Measurements from ENCODE around the gene PAWR. TPM values are rescaled to one million over a fixed set of nuclear protein-coding genes. Genes with fewer than 3 reads are reported as not detected.

PAWR gene
- total RNA-seq, 1 experiment from 2014 or later, result 204 TPM

GRCh38 chr12:79585147-79585546, 105.6 kb downstream of the PAWR start:
- Histone ChIP-seq H3K9me3 (ENCODE audit: insufficient read depth, low read depth) (0 out of 2 replicates have a peak, but pooled peaks cover 2% of the 10 kb centered on the region), H2AFZ (no peak overlapping the region), H3K36me3 (ENCODE audit: low read depth) (peaks cover 7% of the 10 kb centered on the region; the same call in 1 of the 2 replicates), H3F3A (ENCODE audit: insufficient read depth, low read depth) (0 out of 2 replicates have a peak, but pooled peaks cover 3% of the 10 kb centered on the region), H3K4me2 (no peak overlapping the region), H3K4me3 (no peak overlapping the region), H3K27me3 (ENCODE audit: insufficient read depth, low read depth) (no peaks in the 10 kb centered on the region), H3K79me2 (ENCODE audit: low read depth) (no peaks in the 10 kb centered on the region), H3K27ac (no peak overlapping the region), H4K20me1 (ENCODE audit: insufficient read depth) (no peaks in the 10 kb centered on the region), H3K4me1 (replicated peaks; ENCODE audit: insufficient read depth) (no peaks in the 10 kb centered on the region), H3K9me2 (ENCODE audit: insufficient read depth) (no peaks in the 10 kb centered on the region)
- no peak for TF ChIP-seq EZH2 (IDR thresholded peaks at IDR 0.05; ENCODE audit: low read depth)
- TF ChIP-seq, protein P1, sequence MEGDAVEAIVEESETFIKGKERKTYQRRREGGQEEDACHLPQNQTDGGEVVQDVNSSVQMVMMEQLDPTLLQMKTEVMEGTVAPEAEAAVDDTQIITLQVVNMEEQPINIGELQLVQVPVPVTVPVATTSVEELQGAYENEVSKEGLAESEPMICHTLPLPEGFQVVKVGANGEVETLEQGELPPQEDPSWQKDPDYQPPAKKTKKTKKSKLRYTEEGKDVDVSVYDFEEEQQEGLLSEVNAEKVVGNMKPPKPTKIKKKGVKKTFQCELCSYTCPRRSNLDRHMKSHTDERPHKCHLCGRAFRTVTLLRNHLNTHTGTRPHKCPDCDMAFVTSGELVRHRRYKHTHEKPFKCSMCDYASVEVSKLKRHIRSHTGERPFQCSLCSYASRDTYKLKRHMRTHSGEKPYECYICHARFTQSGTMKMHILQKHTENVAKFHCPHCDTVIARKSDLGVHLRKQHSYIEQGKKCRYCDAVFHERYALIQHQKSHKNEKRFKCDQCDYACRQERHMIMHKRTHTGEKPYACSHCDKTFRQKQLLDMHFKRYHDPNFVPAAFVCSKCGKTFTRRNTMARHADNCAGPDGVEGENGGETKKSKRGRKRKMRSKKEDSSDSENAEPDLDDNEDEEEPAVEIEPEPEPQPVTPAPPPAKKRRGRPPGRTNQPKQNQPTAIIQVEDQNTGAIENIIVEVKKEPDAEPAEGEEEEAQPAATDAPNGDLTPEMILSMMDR (conservative IDR thresholded peaks at IDR 0.05), result no peak
- ChIA-PET POLR2A (ENCODE audit: unreplicated experiment) (no interaction called here), CTCF (no interaction called here)
- no peak for DNase-seq
- BruUV-seq (replicated peaks), result no TSS peak
- intact Hi-C loops (cut with micrococcal nuclease; ENCODE audit: unreplicated experiment), result no loop called here

DNA sequence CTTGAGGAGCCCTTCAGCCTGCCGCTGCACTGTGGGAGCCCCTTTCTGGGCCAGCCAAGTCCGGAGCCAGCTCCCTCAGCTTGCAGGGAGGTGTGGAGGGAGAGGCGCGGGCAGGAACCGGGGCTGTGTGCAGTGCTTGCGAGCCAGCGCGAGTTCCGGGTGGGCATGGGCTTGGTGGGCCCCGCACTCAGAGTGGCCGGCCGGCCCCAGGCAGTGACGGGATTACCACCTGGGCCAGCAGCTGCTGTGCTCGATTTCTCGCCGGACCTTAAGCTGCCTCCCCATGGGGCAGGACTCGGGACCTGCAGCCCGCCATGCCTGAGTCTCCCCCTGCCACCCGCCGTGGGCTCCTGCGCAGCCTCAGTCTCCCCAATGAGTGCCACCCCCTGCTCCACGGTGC, 116.9 kb downstream of the PAWR start:
- Histone ChIP-seq H3K79me2 (ENCODE audit: low read depth) (no peaks in the 10 kb centered on the region; the same call in 1 of the 2 replicates), H3K27ac (no peak overlapping the region), H3K4me3 (no peak overlapping the region), H4K20me1 (ENCODE audit: insufficient read depth) (no peaks in the 10 kb centered on the region), H3K36me3 (ENCODE audit: low read depth) (peaks cover 32% of the 10 kb centered on the region), H3K4me1 (replicated peaks; ENCODE audit: insufficient read depth) (no peaks in the 10 kb centered on the region), H2AFZ (no peak overlapping the region), H3K9me3 (ENCODE audit: insufficient read depth, low read depth) (0 out of 2 replicates have a peak, but pooled peaks cover 3% of the 10 kb centered on the region), H3K4me2 (no peak overlapping the region), H3K27me3 (ENCODE audit: insufficient read depth, low read depth) (no peaks in the 10 kb centered on the region), H3K9me2 (ENCODE audit: insufficient read depth) (no peaks in the 10 kb centered on the region), H3F3A (ENCODE audit: insufficient read depth, low read depth) (no peaks in the 10 kb centered on the region; the same call in none of the 2 replicates)
- TF ChIP-seq EZH2 (IDR thresholded peaks at IDR 0.05; ENCODE audit: low read depth), result no peak
- TF ChIP-seq, protein P1 (conservative IDR thresholded peaks at IDR 0.05), result no peak
- no TSS peak for BruUV-seq (replicated peaks)
- intact Hi-C loops (cut with micrococcal nuclease; ENCODE audit: unreplicated experiment), result no loop called here
- ChIA-PET POLR2A (ENCODE audit: unreplicated experiment) (no interaction called here), CTCF (no interaction called here)
- DNase-seq, result no peak

GRCh38 chr12:79569679-79570078, 121.1 kb downstream of the PAWR start:
- Histone ChIP-seq H3K4me1 (replicated peaks; ENCODE audit: insufficient read depth) (peaks cover 22% of the 10 kb centered on the region), H3K4me3 (no peak overlapping the region), H3K9me3 (ENCODE audit: insufficient read depth, low read depth) (0 out of 2 replicates have a peak, but pooled peaks cover 3% of the 10 kb centered on the region), H3K79me2 (ENCODE audit: low read depth) (peaks cover 16% of the 10 kb centered on the region), H3K36me3 (ENCODE audit: low read depth) (peaks cover 43% of the 10 kb centered on the region), H3K27ac (no peak overlapping the region), H3K9me2 (ENCODE audit: insufficient read depth) (no peaks in the 10 kb centered on the region), H3K4me2 (no peak overlapping the region), H4K20me1 (ENCODE audit: insufficient read depth) (no peaks in the 10 kb centered on the region), H3K27me3 (ENCODE audit: insufficient read depth, low read depth) (no peaks in the 10 kb centered on the region), H3F3A (ENCODE audit: insufficient read depth, low read depth) (peaks cover 26% of the 10 kb centered on the region), H2AFZ (no peak overlapping the region)
- CTCF ChIA-PET, result no interaction called here
- no peak for TF ChIP-seq EZH2 (IDR thresholded peaks at IDR 0.05; ENCODE audit: low read depth)
- TF ChIP-seq, protein P1 (conservative IDR thresholded peaks at IDR 0.05), result no peak
- intact Hi-C loops (cut with micrococcal nuclease; ENCODE audit: unreplicated experiment), result no loop called here
- POLR2A ChIA-PET (ENCODE audit: unreplicated experiment), result no interaction called here
- DNase-seq, result no peak
- no TSS peak for BruUV-seq (replicated peaks)
